NCI-H1694 treated with DMSO at 0.1 percent for 48 hours (cell line): ENCODE data around the gene CYB561.

Experiments
- DNase-seq: peaks from one replicate; lab custom pipeline; 2025; lab: John Stamatoyannopoulos, UW

CYB561 gene

GRCh38 chr17:63445954-63446752 is at the start of gene CYB561:
Gene CYB561 (minus strand): TSS chr17:63446306. CDS start chr17:63437547, 8,759 bp downstream.
- no peak for DNase-seq

- peak; percentile 49 for DNase-seq
Measured at GRCh38 chr17:63495491-63495890, 49.4 kb upstream of the CYB561 start.

- no peak for DNase-seq
Measured at GRCh38 chr17:63494300-63494928, 48.3 kb upstream of the CYB561 start.

GRCh38 chr17:63493411-63493810 is 47.3 kb upstream of the CYB561 start:
- no peak for DNase-seq

- DNase-seq, result no peak
Measured at GRCh38 chr17:63492940-63493339, 46.8 kb upstream of the CYB561 start.

- no peak for DNase-seq
Measured at GRCh38 chr17:63491977-63492618, 46.0 kb upstream of the CYB561 start.

GRCh38 chr17:63491413-63491812 is 45.3 kb upstream of the CYB561 start:
- DNase-seq, result no peak

DNA sequence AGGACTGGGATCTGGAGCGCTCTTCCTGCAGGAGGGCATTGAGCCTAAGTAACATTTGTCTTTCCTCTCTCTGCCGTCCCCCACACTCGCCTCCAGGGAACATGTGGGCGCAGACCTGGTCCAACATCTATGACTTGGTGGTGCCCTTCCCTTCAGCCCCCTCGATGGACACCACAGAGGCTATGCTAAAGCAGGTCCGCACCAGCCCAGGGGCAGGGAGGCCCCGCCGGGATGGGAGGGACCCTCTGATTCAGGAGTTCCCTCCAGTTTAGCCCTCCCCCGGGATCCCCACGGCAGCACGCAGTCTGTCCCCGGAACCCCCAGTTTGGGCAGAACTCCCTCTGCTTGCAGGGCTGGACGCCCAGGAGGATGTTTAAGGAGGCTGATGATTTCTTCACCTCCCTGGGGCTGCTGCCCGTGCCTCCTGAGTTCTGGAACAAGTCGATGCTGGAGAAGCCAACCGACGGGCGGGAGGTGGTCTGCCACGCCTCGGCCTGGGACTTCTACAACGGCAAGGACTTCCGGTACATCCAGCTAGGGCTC is 44.8 kb upstream of the CYB561 start:
- no peak for DNase-seq

GRCh38 chr17:63490329-63490728 is 44.2 kb upstream of the CYB561 start:
- no peak for DNase-seq

GRCh38 chr17:63489291-63489690 is 43.2 kb upstream of the CYB561 start:
- DNase-seq, result no peak

GRCh38 chr17:63488851-63489250 is 42.7 kb upstream of the CYB561 start:
- DNase-seq, result no peak

GRCh38 chr17:63487014-63487339 is 40.9 kb upstream of the CYB561 start:
- DNase-seq, result no peak

- DNase-seq, result no peak
Measured at GRCh38 chr17:63486317-63487013, 40.4 kb upstream of the CYB561 start.

DNA sequence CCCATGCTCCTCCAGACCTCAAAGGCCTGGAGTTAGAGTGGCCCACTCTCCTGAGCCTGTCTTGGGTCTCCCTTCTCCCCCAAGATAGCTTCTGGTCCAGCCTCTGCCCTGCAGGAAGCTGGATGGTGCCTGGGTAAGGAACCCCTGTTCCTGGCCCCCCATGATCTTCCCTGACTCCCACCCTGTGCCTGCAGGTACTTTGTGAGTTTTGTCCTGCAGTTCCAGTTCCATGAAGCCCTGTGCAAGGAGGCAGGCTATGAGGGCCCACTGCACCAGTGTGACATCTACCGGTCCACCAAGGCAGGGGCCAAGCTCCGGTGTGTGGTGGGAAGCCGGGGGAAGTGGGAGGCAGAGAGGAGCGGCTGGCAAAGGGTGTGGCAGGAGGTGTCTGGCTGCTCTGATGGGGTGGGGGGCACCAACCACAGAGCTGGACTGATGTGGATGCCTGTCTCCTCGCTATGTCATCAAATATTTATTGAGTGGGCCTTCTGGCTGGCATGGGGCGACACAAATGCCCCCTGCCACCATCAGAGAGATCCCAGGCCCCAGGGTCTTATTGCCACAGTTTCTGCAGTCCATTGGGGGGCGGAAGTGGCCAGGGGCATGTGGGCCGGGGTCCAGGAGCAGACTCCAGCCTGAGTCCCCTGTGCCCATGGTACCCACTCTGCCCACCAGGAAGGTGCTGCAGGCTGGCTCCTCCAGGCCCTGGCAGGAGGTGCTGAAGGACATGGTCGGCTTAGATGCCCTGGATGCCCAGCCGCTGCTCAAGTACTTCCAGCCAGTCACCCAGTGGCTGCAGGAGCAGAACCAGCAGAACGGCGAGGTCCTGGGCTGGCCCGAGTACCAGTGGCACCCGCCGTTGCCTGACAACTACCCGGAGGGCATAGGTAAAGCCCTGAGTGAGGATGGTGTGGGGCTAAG is 37.8 kb upstream of the CYB561 start:
- no peak for DNase-seq

DNA sequence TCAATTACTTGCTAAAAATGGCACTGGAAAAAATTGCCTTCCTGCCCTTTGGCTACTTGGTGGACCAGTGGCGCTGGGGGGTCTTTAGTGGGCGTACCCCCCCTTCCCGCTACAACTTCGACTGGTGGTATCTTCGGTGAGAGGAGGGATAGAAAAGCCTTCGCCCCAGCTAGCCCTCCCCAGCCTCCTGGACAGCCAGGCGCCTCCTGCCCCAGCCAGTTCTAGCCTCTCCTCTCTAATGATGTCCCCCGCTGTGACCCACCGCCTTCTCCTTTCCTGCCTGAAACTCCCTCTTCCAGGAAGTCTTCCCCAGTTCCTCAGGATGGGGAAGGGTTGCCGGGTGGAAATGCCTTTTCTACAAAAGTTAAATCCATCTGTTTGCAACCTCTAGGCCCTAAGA is 36.9 kb upstream of the CYB561 start:
- DNase-seq, result no peak

GRCh38 chr17:63482509-63482908 is 36.4 kb upstream of the CYB561 start:
- DNase-seq, result no peak

GRCh38 chr17:63481488-63481870 is 35.4 kb upstream of the CYB561 start:
- DNase-seq, result no peak

DNA sequence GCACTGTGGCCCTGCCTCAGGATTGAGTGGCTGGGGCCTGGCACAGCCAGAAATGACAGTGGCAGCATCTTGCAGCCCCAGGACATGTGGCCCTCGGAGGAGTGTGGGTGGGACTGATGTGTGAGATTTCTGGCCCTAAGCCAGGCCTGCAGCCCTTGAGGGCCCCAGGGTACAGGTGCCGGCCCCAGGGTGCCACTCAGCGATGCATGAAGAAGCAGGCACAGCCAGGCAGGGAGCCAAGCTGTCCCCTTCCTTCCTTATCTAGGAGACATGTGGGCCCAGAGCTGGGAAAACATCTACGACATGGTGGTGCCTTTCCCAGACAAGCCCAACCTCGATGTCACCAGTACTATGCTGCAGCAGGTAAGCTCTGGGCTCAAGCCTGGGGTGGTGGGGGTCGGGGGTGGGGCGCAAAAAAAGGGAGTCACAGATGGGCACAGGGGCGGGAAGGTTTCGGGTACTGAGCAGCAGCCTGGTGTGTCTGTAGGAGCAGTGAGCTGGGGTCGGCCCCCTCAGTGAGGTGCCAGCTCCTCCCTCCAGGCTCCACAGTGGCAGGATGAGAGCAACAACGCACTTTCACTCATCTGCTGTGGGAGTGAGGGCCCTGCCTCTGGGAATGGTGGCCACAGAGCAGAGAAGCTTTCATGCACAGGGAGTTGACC is 34.9 kb upstream of the CYB561 start:
- DNase-seq, result peak; percentile 99

DNA sequence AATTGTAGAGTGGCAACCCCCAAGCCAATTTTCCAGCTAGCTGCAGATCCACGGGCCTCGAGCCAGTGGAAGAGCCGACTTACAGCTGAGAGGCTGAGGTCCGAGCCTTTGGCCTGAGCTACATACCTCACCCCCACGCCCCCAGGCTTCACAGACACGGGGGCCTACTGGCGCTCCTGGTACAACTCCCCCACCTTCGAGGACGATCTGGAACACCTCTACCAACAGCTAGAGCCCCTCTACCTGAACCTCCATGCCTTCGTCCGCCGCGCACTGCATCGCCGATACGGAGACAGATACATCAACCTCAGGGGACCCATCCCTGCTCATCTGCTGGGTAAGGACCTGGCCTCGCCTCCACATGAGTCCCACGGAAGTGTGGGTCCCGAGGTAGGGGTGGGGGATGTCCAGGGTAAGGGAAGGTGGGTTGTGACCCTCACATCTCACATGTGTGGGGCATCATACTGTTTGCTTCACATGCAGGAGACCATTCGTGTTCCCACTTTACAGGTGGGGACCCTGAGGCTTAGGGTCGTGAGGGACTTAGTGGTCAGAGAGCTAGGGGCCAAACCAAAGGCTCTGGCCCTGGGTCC is 34.2 kb upstream of the CYB561 start:
- DNase-seq, result no peak

DNA sequence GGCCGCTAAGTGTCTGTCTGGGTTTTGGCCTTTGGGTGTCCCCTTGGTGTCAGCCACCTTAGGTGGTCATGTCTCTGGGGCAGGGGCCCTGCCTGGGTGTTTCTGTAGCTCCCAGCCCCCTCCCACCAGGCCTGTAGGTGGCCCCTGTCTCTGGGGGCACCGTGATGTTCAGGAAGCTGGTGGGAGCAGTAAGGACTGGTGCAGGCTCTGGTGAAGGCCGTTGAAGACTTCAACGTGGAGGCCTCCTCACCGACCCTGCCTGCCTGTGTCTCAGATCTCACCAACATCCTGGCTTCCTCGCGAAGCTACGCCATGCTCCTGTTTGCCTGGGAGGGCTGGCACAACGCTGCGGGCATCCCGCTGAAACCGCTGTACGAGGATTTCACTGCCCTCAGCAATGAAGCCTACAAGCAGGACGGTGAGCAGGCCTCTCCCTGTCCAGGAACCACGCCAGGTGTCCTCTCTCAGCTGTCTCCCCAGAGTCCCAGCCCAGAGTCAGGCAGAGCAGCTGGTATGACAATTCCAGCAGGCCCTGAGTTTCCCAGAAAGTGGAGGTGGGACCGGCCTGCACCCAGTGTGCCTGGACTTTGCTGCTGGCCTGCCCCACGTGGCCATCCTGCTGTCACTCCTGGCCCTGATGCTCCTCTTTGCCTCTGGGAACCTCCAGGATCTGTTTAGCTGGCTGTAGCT is 33.5 kb upstream of the CYB561 start:
- DNase-seq, result peak; percentile 64
